HCT116 (cell line): ENCODE results near the gene PIBF1. TPM values are rescaled to one million over a fixed set of nuclear protein-coding genes. Genes with fewer than 3 reads are reported as not detected.

ENCODE experiments used
- ATAC-seq: fragments of 200-7000 bp; cut with Tn5 transposase; 2 replicates; pipeline ENCODE4 v1.9.1; 2020; ENCODE audit warnings: mild to moderate bottlenecking, moderate library complexity
- BruUV-seq: library from RNA; stranded (reverse); fragments of 400-500 nt; replicated peaks from 2 replicates; lab custom pipeline; 2021; lab: Mats Ljungman, UMichigan
- CTCF ChIA-PET: fragments of 300-600 bp; sonication (Branson Sonifier 250); formaldehyde crosslinking; loops from one replicate; lab custom pipeline; 2021; ENCODE audit warnings: antibody characterized with exemption; lab: Charles Lee
- POLR2A ChIA-PET: fragments of 300-600, 350-600 bp; sonication (Branson Sonifier 250); formaldehyde crosslinking; loops from one replicate; lab custom pipeline; 2021; ENCODE audit warnings: antibody characterized with exemption; lab: Charles Lee
- RAD21 ChIA-PET, 2 experiments: fragments of 300-600 bp; sonication (Branson Sonifier 250); formaldehyde crosslinking; loops; one replicate each; lab custom pipeline; 2023; ENCODE audit warnings: low total read pairs in 2 of 2; ENCODE audit not compliant: uncharacterized antibody in 2 of 2, unreplicated experiment in 2 of 2, low non-redundant PET in 1 of 2; lab: Charles Lee
- DNase-seq: peaks from one replicate; pipeline ENCODE4 v3.0.0-alpha.2; 2010; ENCODE audit warnings: low read depth, low spot score
- H2AFZ ChIP-seq: fragments of 200-600 bp; shearing (Covaris generic), sonication (generic); 2 replicates; pipeline ENCODE4 v1.6.1; 2017; ENCODE audit warnings: low read depth, mixed run types, mixed read lengths, antibody characterized with exemption, low read length; ENCODE audit not compliant: poor library complexity, severe bottlenecking
- H3K27ac ChIP-seq: 2 replicates; pipeline ENCODE4 v1.5.1; 2012; ENCODE audit warnings: low read depth, low read length
- H3K27me3 ChIP-seq: fragments of 200-600 bp; sonication (generic); 2 replicates; pipeline ENCODE4 v1.6.1; 2016; ENCODE audit warnings: mixed run types, low read length, mixed read lengths; ENCODE audit not compliant: insufficient read depth
- H3K36me3 ChIP-seq, 2 experiments: fragments of 200-500 bp in 1 of 2; fragments of 200-600 bp in 1 of 2; sonication (Bioruptor generic) in 1 of 2; sonication (generic) in 1 of 2; 2 replicates each; pipeline versions ENCODE4 v1.5.1 to v1.6.1; 2014 to 2016; ENCODE audit warnings: low read length in 2 of 2, inconsistent platforms in 1 of 2, mixed read lengths in 1 of 2, mixed run types in 1 of 2; ENCODE audit not compliant: insufficient read depth in 2 of 2, control insufficient read depth in 1 of 2
- H3K4me1 ChIP-seq, 2 experiments: fragments of 200-600 bp in 1 of 2; sonication (generic) in 1 of 2; 2 replicates each; pipeline versions ENCODE4 v1.5.1 to v1.6.1; 2012 to 2017; ENCODE audit warnings: low read length in 2 of 2, inconsistent platforms in 1 of 2, mild to moderate bottlenecking in 1 of 2, mixed read lengths in 1 of 2, mixed run types in 1 of 2, moderate library complexity in 1 of 2; ENCODE audit not compliant: insufficient read depth in 2 of 2, control insufficient read depth in 1 of 2
- H3K4me2 ChIP-seq: fragments of 200-600 bp; sonication (generic); 2 replicates; pipeline ENCODE4 v1.6.1; 2017; ENCODE audit warnings: mixed run types, low read length, mixed read lengths
- H3K4me3 ChIP-seq, 2 experiments: fragments of 200-600 bp in 1 of 2; sonication (generic) in 1 of 2; replicated peaks in 1 of 2; 2 replicates each; pipeline ENCODE4 v1.5.1; 2011 to 2016; ENCODE audit warnings: low read length in 2 of 2, control low read depth in 1 of 2, low read depth in 1 of 2, mild to moderate bottlenecking in 1 of 2, mixed read lengths in 1 of 2, mixed run types in 1 of 2
- H3K79me2 ChIP-seq: fragments of 200-600 bp; sonication (generic); 2 replicates; pipeline ENCODE4 v1.6.1; 2017; ENCODE audit warnings: mild to moderate bottlenecking, mixed run types, low read length, moderate library complexity, mixed read lengths; ENCODE audit not compliant: insufficient read depth
- H3K9ac ChIP-seq: fragments of 200-600 bp; sonication (generic); 2 replicates; pipeline ENCODE4 v1.6.1; 2016; ENCODE audit warnings: low read length, mixed read lengths
- H3K9me2 ChIP-seq: fragments of 200-600 bp; sonication (generic), shearing (Covaris generic); 2 replicates; pipeline ENCODE4 v1.6.1; 2017; ENCODE audit warnings: mixed run types, mild to moderate bottlenecking, moderate library complexity; ENCODE audit not compliant: insufficient read depth
- H3K9me3 ChIP-seq, 2 experiments: fragments of 200-500 bp in 1 of 2; fragments of 200-600 bp in 1 of 2; sonication (Bioruptor generic) in 1 of 2; sonication (generic) in 1 of 2; 2 replicates each; pipeline ENCODE4 v1.6.1; 2014 to 2017; ENCODE audit warnings: low read length in 2 of 2, mixed read lengths in 2 of 2, inconsistent platforms in 1 of 2, low read depth in 1 of 2, mild to moderate bottlenecking in 1 of 2, mixed run types in 1 of 2, moderate library complexity in 1 of 2; ENCODE audit not compliant: control insufficient read depth in 1 of 2, insufficient read depth in 1 of 2
- H4K20me1 ChIP-seq: fragments of 200-600 bp; sonication (generic), shearing (Covaris generic); 2 replicates; pipeline ENCODE4 v1.6.1; 2017; ENCODE audit warnings: mixed run types, mild to moderate bottlenecking, moderate library complexity; ENCODE audit not compliant: insufficient read depth
- ATF3 ChIP-seq: IDR thresholded peaks from 2 replicates; pipeline ENCODE4 v1.6.1; 2012
- RAD21 ChIP-seq: IDR thresholded peaks from 2 replicates; pipeline ENCODE4 v1.6.1; 2012; ENCODE audit warnings: low read depth, mild to moderate bottlenecking
- ZFX ChIP-seq: fragments of 450-650 bp; IDR thresholded peaks from 2 replicates; pipeline ENCODE4 v1.6.1; 2017
- intact Hi-C: fragments of 100-400 bp; cut with micrococcal nuclease; formaldehyde crosslinking; loops from 2 replicates; pipeline ENCODE4 v1.10.0; 2022
- total RNA-seq: library from RNA; stranded (reverse); gene quantifications from one replicate; pipeline ENCODE4 v1.2.1, GENCODE V29; 2021; ENCODE audit not compliant: unreplicated experiment
- TF ChIP-seq, protein P1 (sequence below), 3 experiments: fragments of 200-600 bp in 1 of 3; sonication (generic) in 1 of 3; IDR thresholded peaks in 2 of 3; conservative IDR thresholded peaks in 1 of 3; 2 replicates each; pipeline ENCODE4 v1.5.1; 2012 to 2017; ENCODE audit warnings: low read depth in 2 of 3, low read length in 2 of 3, antibody characterized with exemption in 1 of 3, borderline replicate concordance in 1 of 3, control low read depth in 1 of 3, mild to moderate bottlenecking in 1 of 3, mixed read lengths in 1 of 3, mixed run types in 1 of 3, moderate library complexity in 1 of 3; ENCODE audit not compliant: insufficient read depth in 1 of 3

Gene PIBF1
- total RNA-seq, 1 experiment from 2014 or later, result 21.1 TPM

DNA sequence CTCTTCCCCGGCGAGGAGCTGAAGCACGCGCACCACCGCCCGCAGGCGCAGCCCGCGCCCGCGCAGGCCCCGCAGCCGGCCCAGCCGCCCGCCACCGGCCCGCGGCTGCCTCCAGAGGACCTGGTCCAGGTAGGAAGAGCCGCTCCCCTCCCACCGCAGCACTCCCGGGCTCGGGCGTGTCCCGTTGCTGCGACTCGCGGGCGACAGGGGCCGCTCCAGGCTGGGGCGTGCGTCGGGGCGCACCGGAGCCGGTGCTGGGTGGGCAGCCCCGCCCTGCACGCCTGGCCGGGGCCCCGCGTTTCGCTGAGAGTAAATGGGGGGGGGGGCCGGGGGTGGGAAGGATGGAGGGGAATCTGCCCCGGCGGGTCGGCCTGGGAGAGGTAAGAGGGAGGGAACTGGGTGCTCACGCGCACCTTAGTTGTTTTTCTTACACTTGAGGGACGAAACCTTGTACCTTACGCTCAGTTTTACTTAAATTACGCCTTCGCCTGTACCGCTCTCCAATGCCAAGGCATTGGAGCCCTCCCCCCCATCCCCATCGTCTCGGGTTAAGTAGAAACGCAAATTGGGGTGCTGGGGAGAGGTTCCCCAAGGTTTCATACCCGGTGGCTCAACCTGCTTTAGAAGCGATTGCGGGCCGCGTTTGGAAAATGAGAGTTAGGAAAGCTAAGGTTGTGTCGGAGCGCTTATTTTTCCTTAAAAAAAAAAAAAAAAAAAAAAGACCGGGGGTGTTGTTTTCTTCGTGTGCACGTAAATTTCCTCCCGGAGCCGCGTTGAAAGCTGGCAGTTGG, 277.7 kb downstream of the PIBF1 start:
- Histone ChIP-seq H4K20me1 (peaks cover 4% of the 10 kb centered on the region; the same call in 1 of the 2 replicates), H3K4me3 (peak overlapping the region; percentile 75 to 86), H3K27me3 (no peaks in the 10 kb centered on the region), H3K9me3 (no peaks in the 10 kb centered on the region), H3K9ac (peak overlapping the region; percentile 80), H3K4me1 (peaks cover 34 to 59% of the 10 kb centered on the region in 2 experiments), H3K79me2 (peaks cover 55% of the 10 kb centered on the region), H3K4me2 (peak overlapping the region; percentile 90), H3K27ac (peak overlapping the region; percentile 83), H2AFZ (no peak overlapping the region), H3K36me3 (peaks cover 9 to 22% of the 10 kb centered on the region in 2 experiments), H3K9me2 (no peaks in the 10 kb centered on the region)
- POLR2A ChIA-PET, result interaction anchor here (0.7 to 1.4 kb wide), 3 partner anchors 10 to 78 kb away, joined by 4 to 5 read pairs (median 4); no protein-coding TSS in a partner anchor
- peak; percentile 46 for ATAC-seq
- no TSS peak for BruUV-seq
- intact Hi-C loops, result loop anchor here (5.0 to 10.0 kb wide), 3 partner anchors 217 to 648 kb away; no protein-coding TSS in a partner anchor
- TF ChIP-seq RAD21 (peak; percentile 53), ZFX (peak; percentile 50; the same call in 1 of the 2 replicates), ATF3 (no peak)
- TF ChIP-seq, protein P1, sequence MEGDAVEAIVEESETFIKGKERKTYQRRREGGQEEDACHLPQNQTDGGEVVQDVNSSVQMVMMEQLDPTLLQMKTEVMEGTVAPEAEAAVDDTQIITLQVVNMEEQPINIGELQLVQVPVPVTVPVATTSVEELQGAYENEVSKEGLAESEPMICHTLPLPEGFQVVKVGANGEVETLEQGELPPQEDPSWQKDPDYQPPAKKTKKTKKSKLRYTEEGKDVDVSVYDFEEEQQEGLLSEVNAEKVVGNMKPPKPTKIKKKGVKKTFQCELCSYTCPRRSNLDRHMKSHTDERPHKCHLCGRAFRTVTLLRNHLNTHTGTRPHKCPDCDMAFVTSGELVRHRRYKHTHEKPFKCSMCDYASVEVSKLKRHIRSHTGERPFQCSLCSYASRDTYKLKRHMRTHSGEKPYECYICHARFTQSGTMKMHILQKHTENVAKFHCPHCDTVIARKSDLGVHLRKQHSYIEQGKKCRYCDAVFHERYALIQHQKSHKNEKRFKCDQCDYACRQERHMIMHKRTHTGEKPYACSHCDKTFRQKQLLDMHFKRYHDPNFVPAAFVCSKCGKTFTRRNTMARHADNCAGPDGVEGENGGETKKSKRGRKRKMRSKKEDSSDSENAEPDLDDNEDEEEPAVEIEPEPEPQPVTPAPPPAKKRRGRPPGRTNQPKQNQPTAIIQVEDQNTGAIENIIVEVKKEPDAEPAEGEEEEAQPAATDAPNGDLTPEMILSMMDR (IDR thresholded peaks at IDR 0.05 in 2 of 3, conservative IDR thresholded peaks at IDR 0.05 in 1 of 3; ENCODE audit: borderline replicate concordance in 1 of 3, insufficient read depth in 1 of 3, low read depth in 2 of 3, low read length in 2 of 3), result peak in 1 of 3 experiments; percentile 15; a peak in 1 of 6 replicates
- CTCF ChIA-PET, result interaction anchor here (1.2 to 1.4 kb wide), 2 partner anchors 220 to 357 kb away, joined by 3 read pairs; no protein-coding TSS in a partner anchor
- RAD21 ChIA-PET, result no interaction called here
- DNase-seq, result no peak
